H1 (cell line): ENCODE results near the gene NAV3.

Experiments
- ATF3 ChIP-seq: IDR thresholded peaks from 2 replicates; pipeline ENCODE4 v1.6.1; 2011; ENCODE audit warnings: low read depth, mild to moderate bottlenecking, low read length; ENCODE audit not compliant: insufficient read depth
- CHD7 ChIP-seq: fragments of 300-600 bp; sonication (generic); IDR thresholded peaks from 2 replicates; pipeline ENCODE4 v1.7.1; 2012; ENCODE audit warnings: low read length, moderate library complexity, mild to moderate bottlenecking, inconsistent platforms; ENCODE audit not compliant: insufficient replicate concordance
- CTCF ChIP-seq, 3 experiments: IDR thresholded peaks; 1 replicate in 2 of 3; 2 replicates in 1 of 3; pipeline versions ENCODE4 v1.5.1 to v1.6.1; 2011; ENCODE audit warnings: low read length in 3 of 3, mild to moderate bottlenecking in 3 of 3, inconsistent platforms in 2 of 3, low read depth in 1 of 3, moderate library complexity in 1 of 3; ENCODE audit not compliant: insufficient read depth in 1 of 3; ENCODE audit errors: control extremely low read depth in 1 of 3
- EP300 ChIP-seq, 2 experiments: IDR thresholded peaks; 1 replicate in 1 of 2; 2 replicates in 1 of 2; pipeline ENCODE4 v1.6.1; 2011 to 2012; ENCODE audit warnings: low read depth in 2 of 2, low read length in 2 of 2, mild to moderate bottlenecking in 2 of 2, borderline replicate concordance in 1 of 2, inconsistent platforms in 1 of 2, moderate library complexity in 1 of 2
- KDM4A ChIP-seq: IDR thresholded peaks from one replicate; pipeline ENCODE4 v1.7.1; 2012; ENCODE audit warnings: low read depth, mild to moderate bottlenecking, moderate library complexity, low read length, inconsistent platforms; ENCODE audit not compliant: severe bottlenecking
- MAFK ChIP-seq: IDR thresholded peaks from 2 replicates; pipeline ENCODE4 v1.6.1; 2012; ENCODE audit warnings: low read depth, mild to moderate bottlenecking, improper control_type of control experiment, low read length
- NANOG ChIP-seq: IDR thresholded peaks from 2 replicates; pipeline ENCODE4 v1.6.1; 2011; ENCODE audit warnings: low read length, low read depth, mild to moderate bottlenecking, inconsistent platforms; ENCODE audit not compliant: insufficient read depth, poor library complexity, severe bottlenecking
- POLR2A ChIP-seq, 2 experiments: IDR thresholded peaks; 1 replicate in 1 of 2; 2 replicates in 1 of 2; pipeline ENCODE4 v1.6.1; 2011; ENCODE audit warnings: low read depth in 2 of 2, low read length in 2 of 2, mild to moderate bottlenecking in 2 of 2; ENCODE audit errors: control extremely low read depth in 1 of 2
- POLR2AphosphoS5 ChIP-seq: IDR thresholded peaks from 2 replicates; pipeline ENCODE4 v1.6.1; 2011; ENCODE audit warnings: low read depth, low read length
- TEAD4 ChIP-seq: IDR thresholded peaks from 2 replicates; pipeline ENCODE4 v1.6.1; 2012; ENCODE audit warnings: low read depth, low read length, inconsistent platforms, mixed read lengths

- TF ChIP-seq KDM4A, result no peak
- no peak for TF ChIP-seq CTCF (IDR thresholded peaks at IDR 0.05; ENCODE audit: control extremely low read depth in 1 of 3, insufficient read depth in 1 of 3, low read depth in 1 of 3, low read length in 3 of 3)
- TF ChIP-seq POLR2A (IDR thresholded peaks at IDR 0.05; ENCODE audit: control extremely low read depth in 1 of 2, low read depth in 2 of 2, low read length in 2 of 2), result no peak
- no peak for TF ChIP-seq EP300 (IDR thresholded peaks at IDR 0.05; ENCODE audit: borderline replicate concordance in 1 of 2, low read depth in 2 of 2, low read length in 2 of 2)
- TF ChIP-seq ATF3, result no peak
- no peak for TF ChIP-seq POLR2AphosphoS5
- TF ChIP-seq NANOG, result no peak
- no peak for TF ChIP-seq CHD7
- no peak for TF ChIP-seq MAFK
- no peak for TF ChIP-seq TEAD4
These were observed 287.8 kb downstream of the NAV3 start for GRCh38 chr12:78118486-78118885.
